ENCODE results near the gene CABP7. TPM values are rescaled to one million over a fixed set of nuclear protein-coding genes. Genes with fewer than 3 reads are reported as not detected.

Gene CABP7
- total and polyA plus RNA-seq, 2 donors (not counting 3 experiments of a cell fraction or from before 2014, with no cell fraction given) = not detected

- no peak overlapping the region for H3K9ac ChIP-seq (replicated peaks; ENCODE audit: extremely low read depth, insufficient read depth, low read length)
- FAIRE-seq (no peak), DNase-seq (ENCODE audit: low read depth, low spot score) (no peak)
- CTCF ChIA-PET = interaction anchor here (1.3 kb wide), 2 partner anchors 24 to 280 kb away, joined by 3 to 9 read pairs; no protein-coding TSS in a partner anchor
- no peak for TF ChIP-seq POLR2AphosphoS5 (IDR thresholded peaks at IDR 0.05; ENCODE audit: insufficient read depth, low read depth, low read length)
- TF ChIP-seq POLR2A (IDR thresholded peaks at IDR 0.05; ENCODE audit: low read depth, low read length) = no peak
- no peak for TF ChIP-seq JUN (IDR thresholded peaks at IDR 0.05; ENCODE audit: borderline replicate concordance, insufficient read depth, insufficient read length, low read depth)
- no peak for TF ChIP-seq GATA2 (IDR thresholded peaks at IDR 0.05; ENCODE audit: insufficient read depth, insufficient read length, low read depth, low read length)
- TF ChIP-seq, protein P1, sequence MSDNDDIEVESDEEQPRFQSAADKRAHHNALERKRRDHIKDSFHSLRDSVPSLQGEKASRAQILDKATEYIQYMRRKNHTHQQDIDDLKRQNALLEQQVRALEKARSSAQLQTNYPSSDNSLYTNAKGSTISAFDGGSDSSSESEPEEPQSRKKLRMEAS (IDR thresholded peaks at IDR 0.05; ENCODE audit: insufficient read depth, insufficient read length) = no peak
- no peak for TF ChIP-seq EZH2 (IDR thresholded peaks at IDR 0.05; ENCODE audit: borderline replicate concordance, low read depth, low read length, severe bottlenecking)
- TF ChIP-seq MYC (IDR thresholded peaks at IDR 0.05; ENCODE audit: low read depth, low read length) = no peak
- TF ChIP-seq, protein P2, sequence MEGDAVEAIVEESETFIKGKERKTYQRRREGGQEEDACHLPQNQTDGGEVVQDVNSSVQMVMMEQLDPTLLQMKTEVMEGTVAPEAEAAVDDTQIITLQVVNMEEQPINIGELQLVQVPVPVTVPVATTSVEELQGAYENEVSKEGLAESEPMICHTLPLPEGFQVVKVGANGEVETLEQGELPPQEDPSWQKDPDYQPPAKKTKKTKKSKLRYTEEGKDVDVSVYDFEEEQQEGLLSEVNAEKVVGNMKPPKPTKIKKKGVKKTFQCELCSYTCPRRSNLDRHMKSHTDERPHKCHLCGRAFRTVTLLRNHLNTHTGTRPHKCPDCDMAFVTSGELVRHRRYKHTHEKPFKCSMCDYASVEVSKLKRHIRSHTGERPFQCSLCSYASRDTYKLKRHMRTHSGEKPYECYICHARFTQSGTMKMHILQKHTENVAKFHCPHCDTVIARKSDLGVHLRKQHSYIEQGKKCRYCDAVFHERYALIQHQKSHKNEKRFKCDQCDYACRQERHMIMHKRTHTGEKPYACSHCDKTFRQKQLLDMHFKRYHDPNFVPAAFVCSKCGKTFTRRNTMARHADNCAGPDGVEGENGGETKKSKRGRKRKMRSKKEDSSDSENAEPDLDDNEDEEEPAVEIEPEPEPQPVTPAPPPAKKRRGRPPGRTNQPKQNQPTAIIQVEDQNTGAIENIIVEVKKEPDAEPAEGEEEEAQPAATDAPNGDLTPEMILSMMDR (IDR thresholded peaks at IDR 0.05; ENCODE audit: extremely low read depth in 1 of 2, insufficient read depth in 1 of 2, low read depth in 1 of 2, low read length in 2 of 2) = no peak
- no peak for TF ChIP-seq FOS (IDR thresholded peaks at IDR 0.05; ENCODE audit: borderline replicate concordance, insufficient read depth, low read length)
- H4K20me1 ChIP-seq (replicated peaks; ENCODE audit: control insufficient read depth, extremely low read depth, insufficient read depth, low read length) = no peaks in the 10 kb centered on the region
- no peak overlapping the region for H3K27ac ChIP-seq (ENCODE audit: insufficient read depth, low read depth, low read length)
- H3K4me3 ChIP-seq (replicated peaks in 1 of 3; ENCODE audit: insufficient read depth in 1 of 3, low read depth in 1 of 3, low read length in 3 of 3) = no peak overlapping the region
- H3K4me2 ChIP-seq (ENCODE audit: insufficient read depth, low read length) = no peak overlapping the region
- no peaks in the 10 kb centered on the region for H3K9me1 ChIP-seq (replicated peaks; ENCODE audit: control insufficient read depth, extremely low read depth, insufficient read depth, low read length)
- intact Hi-C loops (cut with micrococcal nuclease) = loop anchor here (5.0 kb wide), 1 partner anchor 282 kb away; no protein-coding TSS in a partner anchor
- POLR2A ChIA-PET = interaction anchor here (0.6 kb wide), 1 partner anchor 127 kb away, joined by 3 read pairs; no protein-coding TSS in a partner anchor
- no peak overlapping the region for H2AFZ ChIP-seq (ENCODE audit: low read depth, low read length)
- no peaks in the 10 kb centered on the region for H3K4me1 ChIP-seq (ENCODE audit: control insufficient read depth, extremely low read depth, insufficient read depth, low read length)
- H3K9me3 ChIP-seq (replicated peaks; ENCODE audit: control insufficient read depth, insufficient read depth, low read length) = no peaks in the 10 kb centered on the region
- H3K79me2 ChIP-seq (ENCODE audit: control insufficient read depth, insufficient read depth, low read length) = no peaks in the 10 kb centered on the region
- peaks cover 0 to under 1% of the 10 kb centered on the region in 2 experiments for H3K36me3 ChIP-seq (ENCODE audit: control insufficient read depth in 2 of 2, extremely low read depth in 1 of 2, insufficient read depth in 2 of 2, low read length in 2 of 2)
- BruUV-seq (replicated peaks) = no TSS peak
- dilution Hi-C loops (cut with MboI; ENCODE audit: extremely low pct_ligation_motif_present, low sequenced_read_pairs) = no loop called here
- H3K27me3 ChIP-seq (ENCODE audit: control insufficient read depth in 2 of 2, insufficient read depth in 2 of 2, low read length in 2 of 2) = peaks cover 5% of the 10 kb centered on the region in 2 experiments
These were observed 5.0 kb downstream of the CABP7 start for GRCh38 chr22:29724843-29725242.

All from endothelial cell of umbilical vein (primary cell).